DND-41 (cell line): ENCODE measurements around the gene CEP170B.

Experiments used
- ATAC-seq: fragments of 200-7000 bp; cut with Tn5 transposase; 3 replicates; pipeline ENCODE4 v1.9.1; 2021; ENCODE audit warnings: low read depth; ENCODE audit not compliant: insufficient read depth
- DNase-seq: peaks from one replicate; pipeline ENCODE4 v3.0.0-alpha.2; 2020
- H2AFZ ChIP-seq: 2 replicates; pipeline ENCODE4 v1.6.0; 2012; ENCODE audit warnings: low read depth, low read length
- H3K27ac ChIP-seq: 2 replicates; pipeline ENCODE4 v1.5.1; 2012; ENCODE audit warnings: low read length, inconsistent platforms
- H3K27me3 ChIP-seq: fragments of 200-600 bp; sonication (generic); 2 replicates; pipeline ENCODE4 v1.6.0; 2012; ENCODE audit warnings: low read length, mild to moderate bottlenecking, inconsistent platforms; ENCODE audit not compliant: insufficient read depth, poor library complexity
- H3K36me3 ChIP-seq: 2 replicates; pipeline ENCODE4 v1.5.1; 2012; ENCODE audit warnings: low read length, inconsistent platforms; ENCODE audit not compliant: insufficient read depth
- H3K4me1 ChIP-seq: 2 replicates; pipeline ENCODE4 v1.5.1; 2012; ENCODE audit warnings: mild to moderate bottlenecking, low read length; ENCODE audit not compliant: insufficient read depth
- H3K4me2 ChIP-seq: 2 replicates; pipeline ENCODE4 v1.6.0; 2012; ENCODE audit warnings: mild to moderate bottlenecking, moderate library complexity, low read length, inconsistent platforms; ENCODE audit not compliant: insufficient read depth
- H3K4me3 ChIP-seq, 2 experiments: fragments of 200-600 bp in 1 of 2; shearing (Covaris generic) in 1 of 2; 2 replicates each; pipeline ENCODE4 v1.5.1; 2012 to 2016; ENCODE audit warnings: inconsistent platforms in 2 of 2, low read length in 2 of 2, mild to moderate bottlenecking in 2 of 2, low read depth in 1 of 2, moderate library complexity in 1 of 2
- H3K79me2 ChIP-seq: 2 replicates; pipeline ENCODE4 v1.6.0; 2012; ENCODE audit warnings: low read length, inconsistent platforms; ENCODE audit not compliant: insufficient read depth
- H3K9ac ChIP-seq: 2 replicates; pipeline ENCODE4 v1.6.0; 2012; ENCODE audit warnings: low read depth, mild to moderate bottlenecking, inconsistent platforms, low read length, moderate library complexity
- H3K9me3 ChIP-seq: 2 replicates; pipeline ENCODE4 v1.5.1; 2012; ENCODE audit warnings: low read length, moderate library complexity, mild to moderate bottlenecking, inconsistent platforms; ENCODE audit not compliant: insufficient read depth, severe bottlenecking
- H4K20me1 ChIP-seq: 2 replicates; pipeline ENCODE4 v1.6.0; 2012; ENCODE audit warnings: low read length; ENCODE audit not compliant: insufficient read depth
- CTCF ChIP-seq: IDR thresholded peaks from 2 replicates; pipeline ENCODE4 v1.5.1; 2012; ENCODE audit warnings: borderline replicate concordance, low read length, moderate library complexity, mild to moderate bottlenecking; ENCODE audit not compliant: poor library complexity, severe bottlenecking; ENCODE audit errors: extremely low read depth
- EZH2 ChIP-seq: IDR thresholded peaks from 3 replicates; pipeline ENCODE4 v1.6.1; 2012; ENCODE audit warnings: borderline replicate concordance, low read depth, mild to moderate bottlenecking, moderate library complexity, low read length, inconsistent platforms; ENCODE audit not compliant: severe bottlenecking

Gene CEP170B

GRCh38 chr14:104895786-104896661, 31.0 kb downstream of the CEP170B start:
- H3K79me2 ChIP-seq = no peaks in the 10 kb centered on the region
- H2AFZ ChIP-seq = no peak overlapping the region
- no peak for DNase-seq
- H3K9me3 ChIP-seq = no peaks in the 10 kb centered on the region
- H3K4me3 ChIP-seq = no peak overlapping the region
- no peak overlapping the region for H3K9ac ChIP-seq
- H3K27me3 ChIP-seq = no peaks in the 10 kb centered on the region
- no peaks in the 10 kb centered on the region for H3K4me1 ChIP-seq
- no peak overlapping the region for H3K4me2 ChIP-seq
- TF ChIP-seq CTCF (no peak), EZH2 (no peak)
- H3K27ac ChIP-seq = no peak overlapping the region
- H3K36me3 ChIP-seq = no peaks in the 10 kb centered on the region
- H4K20me1 ChIP-seq = no peaks in the 10 kb centered on the region; the same call in 1 of the 2 replicates
- no peak for ATAC-seq

GRCh38 chr14:104897330-104898194, 32.5 kb downstream of the CEP170B start:
- H4K20me1 ChIP-seq = no peaks in the 10 kb centered on the region; the same call in 1 of the 2 replicates
- TF ChIP-seq CTCF = no peak
- no peak for TF ChIP-seq EZH2
- no peaks in the 10 kb centered on the region for H3K36me3 ChIP-seq
- H3K4me2 ChIP-seq = no peak overlapping the region
- no peak for DNase-seq
- no peaks in the 10 kb centered on the region for H3K9me3 ChIP-seq
- no peak overlapping the region for H3K4me3 ChIP-seq
- no peaks in the 10 kb centered on the region for H3K4me1 ChIP-seq
- no peak for ATAC-seq
- no peak overlapping the region for H2AFZ ChIP-seq
- no peak overlapping the region for H3K27ac ChIP-seq
- no peaks in the 10 kb centered on the region for H3K27me3 ChIP-seq
- H3K79me2 ChIP-seq = no peaks in the 10 kb centered on the region
- no peak overlapping the region for H3K9ac ChIP-seq

- no peaks in the 10 kb centered on the region for H3K4me1 ChIP-seq
- H3K36me3 ChIP-seq = no peaks in the 10 kb centered on the region
- no peaks in the 10 kb centered on the region; the same call in 1 of the 2 replicates for H4K20me1 ChIP-seq
- no peak overlapping the region for H3K4me2 ChIP-seq
- H3K9ac ChIP-seq = no peak overlapping the region
- no peaks in the 10 kb centered on the region for H3K79me2 ChIP-seq
- no peaks in the 10 kb centered on the region for H3K27me3 ChIP-seq
- no peak overlapping the region for H3K4me3 ChIP-seq
- DNase-seq (no peak), ATAC-seq (no peak)
- H2AFZ ChIP-seq = no peak overlapping the region
- TF ChIP-seq CTCF (no peak), EZH2 (no peak)
- H3K9me3 ChIP-seq = no peaks in the 10 kb centered on the region
- H3K27ac ChIP-seq = no peak overlapping the region
Observed at GRCh38 chr14:104898195-104898558, 33.1 kb downstream of the CEP170B start.
